ENCODE data around the gene NFIC. TPM values are rescaled to one million over a fixed set of nuclear protein-coding genes. Genes with fewer than 3 reads are reported as not detected.

NFIC gene
- total and polyA plus RNA-seq, 10 of the 15 experiments (the other 5 are each of a cell fraction or from before 2014, with no cell fraction given), result 0.71 to 53.5 (median 10.2) TPM

DNA sequence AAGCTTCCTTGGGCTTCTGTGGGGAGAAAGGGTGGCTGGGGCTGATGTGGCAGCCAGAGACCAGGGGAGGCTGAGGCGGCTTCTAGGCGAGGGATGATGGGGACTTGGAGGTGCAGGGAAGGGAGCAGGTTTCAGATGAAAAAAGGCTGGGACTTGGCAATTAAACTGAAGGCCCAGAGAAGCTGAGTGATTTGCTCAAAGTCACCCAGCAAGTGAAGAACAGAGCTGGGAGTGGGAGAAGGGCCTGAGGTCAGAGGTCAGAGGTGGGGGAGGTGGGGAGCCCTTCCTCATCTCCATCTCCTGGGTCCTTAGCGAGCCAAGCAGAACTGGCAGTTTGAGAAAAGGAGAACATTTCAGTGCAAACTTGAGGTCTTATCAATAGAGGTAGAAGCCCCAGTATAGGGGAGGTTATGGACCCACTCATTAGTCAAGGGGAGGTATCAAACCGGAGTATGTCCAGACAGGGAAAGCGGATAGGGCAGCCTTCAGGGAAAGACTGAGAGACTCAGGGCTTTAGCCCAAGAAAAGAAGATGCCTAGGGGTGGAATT, 49.6 kb upstream of the NFIC start:
- ChIA-PET CTCF (interaction anchor here (0.9 to 1.4 kb wide), 3 partner anchors 10 to 113 kb away, joined by 3 to 8 read pairs (median 3); no protein-coding TSS in a partner anchor), RAD21 (ENCODE audit: unreplicated experiment) (no interaction called here), SMC1A (ENCODE audit: uncharacterized antibody, unreplicated experiment) (interaction anchor here (0.6 to 1.6 kb wide), 2 partner anchors 169 to 1016 kb away, joined by 3 read pairs; no protein-coding TSS in a partner anchor), POLR2A (no interaction called here)
- in situ Hi-C loops (cut with MboI) (no loop called here), intact Hi-C loops (cut with micrococcal nuclease; ENCODE audit: unreplicated experiment) (no loop called here)
- BruUV-seq (replicated peaks), result no TSS peak
- ATAC-seq (no peak), FAIRE-seq (no peak), DNase-seq (ENCODE audit: low read depth, low spot score) (no peak)
- no peaks in the 10 kb centered on the region for H3K4me1 ChIP-seq (ENCODE audit: control insufficient read depth, insufficient read depth, low read length)
- H3K9ac ChIP-seq (ENCODE audit: control insufficient read depth, insufficient read depth, low read length), result no peak overlapping the region
- no peaks in the 10 kb centered on the region; a peak in 1 of 4 replicates for H3K27me3 ChIP-seq (replicated peaks in 1 of 2; ENCODE audit: control insufficient read depth in 2 of 2, insufficient read depth in 2 of 2, low read length in 1 of 2)
- H3K27ac ChIP-seq (ENCODE audit: control insufficient read depth, insufficient read depth), result no peak overlapping the region
- H3K79me2 ChIP-seq (ENCODE audit: control insufficient read depth, insufficient read depth, low read length), result no peaks in the 10 kb centered on the region
- no peak overlapping the region for H3K4me2 ChIP-seq (ENCODE audit: control insufficient read depth, insufficient read depth)
- H2AFZ ChIP-seq (ENCODE audit: control insufficient read depth, low read depth, low read length), result no peak overlapping the region
- no peak overlapping the region for H3K4me3 ChIP-seq
- H4K20me1 ChIP-seq (ENCODE audit: control insufficient read depth, insufficient read depth), result no peaks in the 10 kb centered on the region
- H3K36me3 ChIP-seq (ENCODE audit: control insufficient read depth in 2 of 2, insufficient read depth in 2 of 2, low read length in 1 of 2), result no peaks in the 10 kb centered on the region
- no peaks in the 10 kb centered on the region for H3K9me3 ChIP-seq (replicated peaks; ENCODE audit: control insufficient read depth, insufficient read depth, low read length)
- WGBS (ENCODE audit: insufficient coverage, insufficient replicate concordance, low lambda C conversion rate, missing lambda C conversion rate), result 56% methylated on average over 5 of the region's 5 CpGs
- no peak for TF ChIP-seq JUND (IDR thresholded peaks at IDR 0.05; ENCODE audit: low read depth, low read length)
- TF ChIP-seq FOS (IDR thresholded peaks at IDR 0.05; ENCODE audit: borderline replicate concordance, extremely low read depth, insufficient read length), result no peak
- no peak for TF ChIP-seq GABPA (IDR thresholded peaks at IDR 0.05; ENCODE audit: low read depth)
- no peak for TF ChIP-seq ZZZ3 (IDR thresholded peaks at IDR 0.05; ENCODE audit: control insufficient read depth, insufficient read length, low read depth)
- TF ChIP-seq STAT3 (IDR thresholded peaks at IDR 0.05; ENCODE audit: low read depth, low read length), result no peak
- no peak for TF ChIP-seq KAT2A (conservative IDR thresholded peaks at IDR 0.05; ENCODE audit: control insufficient read depth, low read depth, low read length)
- TF ChIP-seq, protein P1, sequence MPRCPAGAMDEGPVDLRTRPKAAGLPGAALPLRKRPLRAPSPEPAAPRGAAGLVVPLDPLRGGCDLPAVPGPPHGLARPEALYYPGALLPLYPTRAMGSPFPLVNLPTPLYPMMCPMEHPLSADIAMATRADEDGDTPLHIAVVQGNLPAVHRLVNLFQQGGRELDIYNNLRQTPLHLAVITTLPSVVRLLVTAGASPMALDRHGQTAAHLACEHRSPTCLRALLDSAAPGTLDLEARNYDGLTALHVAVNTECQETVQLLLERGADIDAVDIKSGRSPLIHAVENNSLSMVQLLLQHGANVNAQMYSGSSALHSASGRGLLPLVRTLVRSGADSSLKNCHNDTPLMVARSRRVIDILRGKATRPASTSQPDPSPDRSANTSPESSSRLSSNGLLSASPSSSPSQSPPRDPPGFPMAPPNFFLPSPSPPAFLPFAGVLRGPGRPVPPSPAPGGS (IDR thresholded peaks at IDR 0.05; ENCODE audit: borderline replicate concordance, insufficient read depth, low read depth, low read length, poor library complexity, severe bottlenecking), result no peak
- TF ChIP-seq SIN3A (IDR thresholded peaks at IDR 0.05; ENCODE audit: low read depth, low read length), result no peak
- TF ChIP-seq, protein P2, sequence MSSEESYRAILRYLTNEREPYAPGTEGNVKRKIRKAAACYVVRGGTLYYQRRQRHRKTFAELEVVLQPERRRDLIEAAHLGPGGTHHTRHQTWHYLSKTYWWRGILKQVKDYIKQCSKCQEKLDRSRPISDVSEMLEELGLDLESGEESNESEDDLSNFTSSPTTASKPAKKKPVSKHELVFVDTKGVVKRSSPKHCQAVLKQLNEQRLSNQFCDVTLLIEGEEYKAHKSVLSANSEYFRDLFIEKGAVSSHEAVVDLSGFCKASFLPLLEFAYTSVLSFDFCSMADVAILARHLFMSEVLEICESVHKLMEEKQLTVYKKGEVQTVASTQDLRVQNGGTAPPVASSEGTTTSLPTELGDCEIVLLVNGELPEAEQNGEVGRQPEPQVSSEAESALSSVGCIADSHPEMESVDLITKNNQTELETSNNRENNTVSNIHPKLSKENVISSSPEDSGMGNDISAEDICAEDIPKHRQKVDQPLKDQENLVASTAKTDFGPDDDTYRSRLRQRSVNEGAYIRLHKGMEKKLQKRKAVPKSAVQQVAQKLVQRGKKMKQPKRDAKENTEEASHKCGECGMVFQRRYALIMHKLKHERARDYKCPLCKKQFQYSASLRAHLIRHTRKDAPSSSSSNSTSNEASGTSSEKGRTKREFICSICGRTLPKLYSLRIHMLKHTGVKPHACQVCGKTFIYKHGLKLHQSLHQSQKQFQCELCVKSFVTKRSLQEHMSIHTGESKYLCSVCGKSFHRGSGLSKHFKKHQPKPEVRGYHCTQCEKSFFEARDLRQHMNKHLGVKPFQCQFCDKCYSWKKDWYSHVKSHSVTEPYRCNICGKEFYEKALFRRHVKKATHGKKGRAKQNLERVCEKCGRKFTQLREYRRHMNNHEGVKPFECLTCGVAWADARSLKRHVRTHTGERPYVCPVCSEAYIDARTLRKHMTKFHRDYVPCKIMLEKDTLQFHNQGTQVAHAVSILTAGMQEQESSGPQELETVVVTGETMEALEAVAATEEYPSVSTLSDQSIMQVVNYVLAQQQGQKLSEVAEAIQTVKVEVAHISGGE (CRISPR knock-in tag; IDR thresholded peaks at IDR 0.05), result no peak
- no peak for TF ChIP-seq SUZ12 (IDR thresholded peaks at IDR 0.05; ENCODE audit: unreplicated experiment)
- TF ChIP-seq NBN (IDR thresholded peaks at IDR 0.05), result no peak
- TF ChIP-seq TAF1 (IDR thresholded peaks at IDR 0.05; ENCODE audit: borderline replicate concordance, low read depth, low read length), result no peak
- TF ChIP-seq CBFB (IDR thresholded peaks at IDR 0.05; ENCODE audit: low read depth), result no peak
- TF ChIP-seq RAD51 (IDR thresholded peaks at IDR 0.05), result no peak
- no peak for TF ChIP-seq ESRRA (IDR thresholded peaks at IDR 0.05; ENCODE audit: low read length)
- no peak for TF ChIP-seq NFIC (IDR thresholded peaks at IDR 0.05; ENCODE audit: low read depth, low read length)
- TF ChIP-seq HDAC6 (IDR thresholded peaks at IDR 0.05; ENCODE audit: unreplicated experiment), result no peak
